Astrocyte (in vitro differentiated cells and primary cell): ENCODE results near the gene CTNNA3.

Experiments used
- CTCF ChIP-seq: IDR thresholded peaks from 2 replicates; pipeline ENCODE4 v1.5.1; 2011; ENCODE audit warnings: low read depth, mild to moderate bottlenecking, inconsistent platforms, low read length, moderate library complexity; ENCODE audit not compliant: insufficient read depth
- EZH2 ChIP-seq: IDR thresholded peaks from 2 replicates; pipeline ENCODE4 v1.6.1; 2012; ENCODE audit warnings: mild to moderate bottlenecking, low read length, inconsistent platforms; ENCODE audit not compliant: insufficient read depth

GRCh38 chr10:67385089-67385488 lies 310.9 kb downstream of the CTNNA3 start:
- no peak for TF ChIP-seq EZH2
- TF ChIP-seq CTCF, result no peak
